GM03348 (cell line): ENCODE data around the gene RGS19.
"Not testable (repeated sequence)": the region's sequence is repeated elsewhere in the genome, so short reads cannot be mapped to it uniquely, and the experiment has no call there.

ENCODE experiments used
- DNase-seq: peaks from one replicate; pipeline ENCODE4 v3.0.0; 2012; ENCODE audit warnings: low spot score

The RGS19 gene, protein sequence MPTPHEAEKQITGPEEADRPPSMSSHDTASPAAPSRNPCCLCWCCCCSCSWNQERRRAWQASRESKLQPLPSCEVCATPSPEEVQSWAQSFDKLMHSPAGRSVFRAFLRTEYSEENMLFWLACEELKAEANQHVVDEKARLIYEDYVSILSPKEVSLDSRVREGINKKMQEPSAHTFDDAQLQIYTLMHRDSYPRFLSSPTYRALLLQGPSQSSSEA

DNA sequence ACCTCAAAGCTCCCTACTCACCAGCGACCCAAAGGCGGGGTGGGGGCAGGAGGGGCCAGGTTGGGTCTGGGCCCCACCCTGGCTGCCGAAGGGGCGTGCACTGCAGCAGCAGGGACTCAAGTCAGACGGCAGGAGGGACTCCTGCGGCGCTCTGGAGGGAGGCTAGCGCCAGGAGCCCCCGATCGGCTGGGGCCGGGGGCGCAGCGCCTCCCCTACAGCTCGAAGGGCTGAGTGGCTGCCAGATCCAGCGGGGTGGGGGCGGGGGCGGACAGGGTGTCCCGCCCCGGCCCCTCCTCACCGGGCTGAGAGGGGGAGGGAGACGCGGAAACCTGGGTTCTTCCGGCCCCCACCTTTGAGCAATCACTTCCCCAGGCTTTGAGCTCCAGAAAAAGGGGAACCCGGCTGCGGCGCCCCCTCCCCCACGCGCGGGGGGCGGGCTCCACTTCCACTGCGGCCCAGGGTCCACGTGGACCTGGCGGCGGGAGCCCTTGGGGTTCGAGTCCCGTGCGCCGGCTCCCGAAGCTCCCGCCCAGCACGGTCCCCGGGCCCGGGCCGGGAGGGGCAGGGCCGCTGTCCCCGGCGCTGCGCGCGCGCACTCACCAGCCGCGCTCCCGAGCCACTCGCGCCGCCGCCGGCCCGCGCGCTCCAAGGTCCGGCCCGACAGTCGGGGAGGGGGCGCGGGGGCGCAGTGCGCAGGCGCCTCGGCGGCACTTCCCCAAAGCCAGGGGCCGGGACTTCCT, at the start of gene RGS19:
RGS19 (minus strand) TSS at position 246 of the 740 bp plus-strand sequence. CDS start 2,632 bp downstream, outside the sequence.
- DNase-seq = peak; percentile 96

DNA sequence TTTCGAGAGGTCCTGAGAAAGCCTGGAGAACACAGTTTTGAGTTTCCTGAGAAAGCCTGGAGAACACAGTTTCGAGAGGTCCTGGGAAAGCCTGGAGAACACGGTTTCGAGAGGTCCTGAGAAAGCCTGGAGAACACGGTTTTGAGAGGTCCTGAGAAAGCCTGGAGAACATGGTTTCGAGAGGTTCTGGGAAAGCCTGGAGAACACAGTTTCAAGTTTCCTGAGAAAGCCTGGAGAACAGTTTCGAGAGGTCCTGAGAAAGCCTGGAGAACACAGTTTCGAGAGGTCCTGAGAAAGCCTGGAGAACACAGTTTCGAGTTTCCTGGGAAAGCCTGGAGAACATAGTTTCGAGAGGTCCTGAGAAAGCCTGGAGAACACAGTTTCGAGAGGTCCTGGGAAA, 44.2 kb upstream of the RGS19 start:
- not testable (repeated sequence) for DNase-seq

DNA sequence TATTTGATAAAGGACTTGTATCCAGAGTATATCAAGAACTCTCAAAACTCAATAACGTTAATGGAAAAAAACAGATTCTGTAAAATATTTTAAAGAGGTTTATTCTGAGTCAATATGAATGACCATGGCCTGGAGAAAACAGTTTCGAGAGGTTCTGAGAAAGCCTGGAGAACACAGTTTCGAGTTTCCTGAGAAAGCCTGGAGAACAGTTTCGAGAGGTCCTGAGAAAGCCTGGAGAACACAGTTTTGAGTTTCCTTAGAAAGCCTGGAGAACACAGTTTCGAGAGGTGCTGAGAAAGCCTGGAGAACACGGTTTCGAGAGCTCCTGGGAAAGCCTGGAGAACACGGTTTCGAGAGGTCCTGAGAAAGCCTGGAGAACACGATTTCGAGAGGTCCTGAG, 43.6 kb upstream of the RGS19 start:
- DNase-seq = not testable (repeated sequence)

DNA sequence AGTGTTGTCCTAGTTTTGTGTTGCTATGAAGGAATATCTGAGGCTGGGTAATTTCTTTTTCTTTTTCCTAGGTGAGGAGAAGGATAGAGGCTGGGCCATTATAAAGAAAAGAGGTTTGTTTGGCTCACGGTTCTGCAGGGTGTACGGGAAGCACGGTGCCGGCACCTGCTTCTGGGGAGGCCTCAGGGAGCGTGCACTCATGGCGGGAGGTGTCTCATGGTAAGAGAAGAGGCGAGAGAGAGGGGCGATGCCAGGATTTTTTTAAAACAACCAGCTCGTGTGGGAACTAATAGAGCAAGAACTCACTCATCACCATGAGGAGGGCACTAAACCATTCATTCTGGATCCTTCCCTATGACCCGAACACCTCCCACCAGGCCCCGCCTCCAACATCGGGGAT, 42.3 kb upstream of the RGS19 start:
- no peak for DNase-seq

DNA sequence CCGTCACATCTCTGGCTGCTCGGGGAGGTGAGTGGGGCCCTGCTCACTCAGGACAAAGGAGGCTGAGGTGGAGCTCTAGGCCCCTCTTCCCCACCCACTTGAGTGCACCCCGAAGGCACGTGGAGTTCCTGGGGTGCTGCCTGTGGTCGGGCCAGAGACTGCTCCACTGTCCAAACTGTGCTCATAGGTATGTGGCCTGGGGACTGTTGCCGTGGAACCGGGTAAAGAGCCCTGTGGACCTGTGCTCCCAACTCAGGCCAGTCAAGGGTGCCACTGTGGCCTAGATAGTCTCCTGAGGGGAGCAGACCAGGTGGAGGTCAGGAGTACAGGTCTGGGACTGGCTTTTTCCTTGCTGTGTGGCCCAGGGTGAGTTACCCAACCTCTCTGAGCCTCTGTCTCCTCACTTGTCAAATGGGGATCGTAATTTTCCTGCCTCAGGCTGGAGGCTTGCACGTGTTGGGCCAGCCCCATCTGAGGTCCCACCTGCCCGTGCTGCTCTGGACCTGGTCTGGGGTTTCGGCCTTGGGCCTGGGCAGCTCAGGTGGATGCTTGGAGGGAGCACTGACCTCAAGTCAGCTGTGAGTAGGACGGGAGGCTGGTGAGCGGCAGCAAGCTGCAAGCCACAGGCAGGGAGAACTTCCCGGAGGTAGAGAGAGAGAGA, 40.5 kb upstream of the RGS19 start:
- no peak for DNase-seq

DNA sequence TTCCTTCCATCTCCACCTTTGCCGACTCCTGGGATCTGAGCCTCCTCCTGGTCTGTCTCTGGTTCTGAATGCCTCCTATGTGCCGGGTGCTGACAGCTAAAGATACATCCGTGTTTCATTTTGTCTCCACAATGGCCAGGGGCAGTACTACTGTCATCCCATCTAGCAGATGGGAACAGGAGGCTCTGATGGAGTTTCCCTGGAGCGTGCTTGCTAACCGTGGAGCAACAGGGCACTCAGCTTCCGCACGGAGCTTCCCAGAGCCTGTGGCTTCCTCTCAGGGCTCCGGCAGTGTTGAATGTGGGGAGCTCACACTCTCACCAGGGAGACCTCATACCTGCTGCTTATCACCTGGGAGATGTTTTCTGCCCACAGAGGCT, 40.0 kb upstream of the RGS19 start:
- DNase-seq = no peak

DNA sequence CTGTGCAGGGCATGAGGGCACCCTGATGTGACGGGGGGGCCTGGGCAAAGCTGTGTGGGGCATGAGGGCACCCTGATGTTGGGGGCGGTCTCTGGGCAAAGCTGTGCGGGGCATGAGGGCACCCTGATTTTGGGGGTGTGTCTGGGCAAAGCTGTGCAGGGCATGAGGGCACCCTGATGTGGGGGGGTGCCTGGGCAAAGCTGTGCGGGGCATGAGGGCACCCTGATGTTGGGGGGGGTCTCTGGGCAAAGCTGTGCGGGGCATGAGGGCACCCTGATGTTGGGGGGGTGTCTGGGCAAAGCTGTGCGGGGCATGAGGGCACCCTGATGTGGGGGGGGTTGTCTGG, 38.1 kb upstream of the RGS19 start:
- DNase-seq = not testable (repeated sequence)

DNA sequence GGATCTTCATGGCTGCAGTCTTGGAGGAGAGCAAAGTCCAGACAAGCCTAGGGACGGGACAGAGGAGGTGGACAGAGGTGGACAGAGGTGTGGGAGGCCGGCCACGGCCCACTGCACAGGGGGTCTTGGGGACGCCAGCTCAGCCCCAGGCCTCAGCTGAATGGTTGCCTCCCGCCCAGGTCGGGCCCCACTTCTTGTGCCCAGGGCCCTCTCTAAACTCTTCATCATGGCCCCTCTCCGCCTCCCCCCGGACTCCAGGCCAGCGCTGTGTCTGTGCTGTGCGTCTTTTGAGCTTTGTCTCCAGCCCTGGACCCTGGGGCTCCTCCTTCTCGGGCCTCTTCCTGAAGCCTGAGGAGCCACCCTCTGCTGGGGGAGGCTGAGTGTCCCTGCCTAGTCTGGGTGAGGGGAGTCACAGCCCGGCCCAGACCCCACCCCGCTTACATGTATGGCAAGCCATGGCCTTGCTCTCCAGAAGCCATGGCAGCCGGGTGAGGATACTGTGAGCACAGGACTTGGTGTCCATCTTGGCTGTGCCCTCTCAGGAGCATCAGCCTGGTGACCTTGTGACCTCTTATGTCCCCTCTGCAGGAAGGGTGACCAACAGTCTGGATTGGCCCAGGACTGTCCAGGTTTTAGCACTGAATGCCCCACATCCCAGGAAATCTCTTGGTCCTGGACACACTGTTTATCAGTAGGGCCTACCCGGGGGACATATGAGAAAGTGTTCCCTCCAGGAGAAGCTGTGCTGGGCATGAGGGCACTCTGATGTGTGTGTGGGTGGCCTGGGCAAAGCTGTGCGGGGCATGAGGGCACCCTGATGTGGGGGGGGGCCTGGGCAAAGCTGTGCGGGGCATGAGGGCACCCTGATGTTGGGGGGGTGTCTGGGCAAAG, 37.5 kb upstream of the RGS19 start:
- no peak for DNase-seq

DNA sequence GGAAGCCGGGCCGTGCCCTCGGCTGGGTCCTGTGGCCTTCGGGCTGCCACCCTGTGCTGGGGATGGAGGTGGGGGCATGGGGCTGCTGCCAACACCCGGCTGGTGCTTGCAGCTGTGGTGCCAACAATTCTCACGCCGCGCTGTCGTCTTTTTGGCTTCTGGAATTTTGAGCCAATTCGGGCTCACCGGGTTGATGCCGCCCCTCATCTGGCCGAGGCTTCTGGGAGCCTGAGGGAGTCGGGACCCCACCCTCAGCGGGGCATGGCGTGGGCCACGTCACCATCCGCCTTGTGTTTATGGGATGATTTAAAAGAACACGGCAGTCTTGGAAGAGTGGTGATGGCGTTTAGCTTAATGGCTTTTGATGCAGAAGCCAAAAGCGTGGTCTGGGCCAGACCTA, 36.7 kb upstream of the RGS19 start:
- DNase-seq = no peak

DNA sequence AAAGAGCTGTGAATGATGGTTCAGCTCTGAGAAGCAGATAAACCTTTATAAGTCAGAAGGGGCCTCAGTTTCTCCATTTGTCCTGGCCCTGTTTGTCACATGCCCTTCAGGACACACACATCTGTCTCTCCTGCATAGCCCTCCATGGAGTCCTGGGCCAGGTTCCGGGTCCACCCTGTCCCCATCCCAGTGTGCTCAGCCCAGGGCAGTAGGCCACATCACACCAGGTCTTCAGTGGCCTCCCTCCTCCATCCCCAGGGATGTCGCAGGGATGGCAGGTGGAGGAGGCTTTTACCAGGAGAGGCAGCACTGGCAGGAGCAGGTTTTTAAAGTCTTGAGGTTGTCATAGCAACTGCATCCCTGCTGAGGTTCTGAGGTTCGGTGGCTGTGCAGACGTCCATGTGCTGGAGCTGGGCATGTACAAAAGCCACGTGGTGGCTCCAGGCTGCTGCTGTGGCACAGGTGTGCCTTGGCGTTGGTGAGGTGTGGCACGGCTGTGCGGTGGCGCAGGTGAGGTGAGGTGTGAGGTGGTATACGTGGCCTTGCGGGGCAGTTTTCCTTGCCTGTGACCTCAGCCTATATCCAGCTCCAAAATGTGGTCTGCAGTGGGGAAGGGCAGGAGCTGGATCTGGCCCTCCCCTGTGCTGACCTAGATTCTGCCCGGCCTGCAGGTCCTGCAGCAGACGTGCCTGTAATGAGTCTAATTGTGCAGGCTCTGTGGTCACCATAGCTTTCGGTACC, 36.0 kb upstream of the RGS19 start:
- DNase-seq = no peak

DNA sequence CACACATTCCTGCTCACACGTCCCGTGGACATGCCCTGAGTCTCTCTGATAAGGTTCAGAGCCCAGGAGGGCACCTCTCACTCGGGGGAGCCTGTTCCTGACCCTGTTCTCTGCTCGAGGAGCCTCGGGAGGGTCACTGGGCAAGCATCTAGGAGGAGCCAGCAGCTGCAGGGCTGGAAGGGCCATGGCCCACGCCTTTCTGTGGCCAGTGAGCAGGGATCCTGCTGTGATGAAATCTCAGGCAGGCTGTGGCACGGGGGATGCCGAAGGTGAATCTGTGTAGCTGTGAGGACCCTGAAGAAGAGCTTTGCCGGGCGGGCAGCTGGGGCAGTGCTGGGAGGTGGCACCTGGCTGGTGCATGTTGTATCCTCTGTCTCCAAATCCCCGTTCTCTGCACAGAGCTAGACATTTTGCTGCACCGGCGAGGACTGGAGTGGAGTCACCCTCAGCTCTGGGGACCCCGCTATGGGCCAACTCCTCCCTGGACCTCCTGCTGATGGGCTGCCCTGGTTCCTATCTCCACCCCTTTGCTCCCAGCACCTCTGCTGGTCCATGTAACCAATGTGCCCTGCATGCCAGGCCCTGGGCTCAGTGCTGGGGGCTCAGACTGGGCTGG, 35.1 kb upstream of the RGS19 start:
- no peak for DNase-seq

DNA sequence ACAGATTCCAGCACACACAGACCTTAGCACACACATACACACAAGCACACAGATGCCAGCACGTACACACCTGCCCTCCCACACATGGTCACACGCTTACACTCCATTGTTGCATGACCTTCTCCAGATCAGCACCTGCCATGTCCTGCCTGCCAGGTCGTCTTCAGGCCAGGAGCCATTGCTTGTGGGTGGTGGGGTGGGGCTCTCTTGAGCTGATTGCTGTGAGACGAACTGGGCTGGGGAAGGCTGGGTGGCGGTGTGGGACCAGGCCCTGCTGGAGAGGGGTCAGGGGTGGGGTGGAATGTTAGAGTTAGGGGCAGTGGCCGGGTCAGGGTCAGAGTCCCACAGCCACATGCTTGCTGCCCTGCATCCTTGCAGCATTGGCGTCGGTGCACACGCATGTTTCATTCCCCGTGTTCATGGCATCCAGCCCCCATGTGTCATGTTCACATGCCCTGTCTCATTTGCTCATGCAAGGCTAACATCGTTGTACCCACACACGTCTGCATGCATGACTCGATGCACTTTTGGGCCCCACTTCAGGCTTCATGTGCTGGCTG, 34.6 kb upstream of the RGS19 start:
- no peak for DNase-seq

DNA sequence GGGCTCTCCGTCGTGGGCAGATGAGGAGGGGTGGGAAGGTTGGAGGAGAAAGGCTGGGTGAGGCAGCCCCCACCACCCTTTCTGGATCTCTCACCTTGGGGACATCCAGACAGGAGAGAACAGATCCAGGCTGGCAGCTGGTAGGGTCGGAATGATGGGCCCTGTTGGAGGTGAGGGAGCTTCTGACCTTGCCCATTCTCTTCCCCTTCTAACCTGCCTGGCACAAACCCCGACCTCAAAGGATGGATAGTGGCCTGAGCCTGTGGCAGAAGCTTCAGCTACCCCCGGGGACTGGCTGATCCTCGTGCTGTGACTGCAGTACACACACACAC, 34.1 kb upstream of the RGS19 start:
- no peak for DNase-seq

DNA sequence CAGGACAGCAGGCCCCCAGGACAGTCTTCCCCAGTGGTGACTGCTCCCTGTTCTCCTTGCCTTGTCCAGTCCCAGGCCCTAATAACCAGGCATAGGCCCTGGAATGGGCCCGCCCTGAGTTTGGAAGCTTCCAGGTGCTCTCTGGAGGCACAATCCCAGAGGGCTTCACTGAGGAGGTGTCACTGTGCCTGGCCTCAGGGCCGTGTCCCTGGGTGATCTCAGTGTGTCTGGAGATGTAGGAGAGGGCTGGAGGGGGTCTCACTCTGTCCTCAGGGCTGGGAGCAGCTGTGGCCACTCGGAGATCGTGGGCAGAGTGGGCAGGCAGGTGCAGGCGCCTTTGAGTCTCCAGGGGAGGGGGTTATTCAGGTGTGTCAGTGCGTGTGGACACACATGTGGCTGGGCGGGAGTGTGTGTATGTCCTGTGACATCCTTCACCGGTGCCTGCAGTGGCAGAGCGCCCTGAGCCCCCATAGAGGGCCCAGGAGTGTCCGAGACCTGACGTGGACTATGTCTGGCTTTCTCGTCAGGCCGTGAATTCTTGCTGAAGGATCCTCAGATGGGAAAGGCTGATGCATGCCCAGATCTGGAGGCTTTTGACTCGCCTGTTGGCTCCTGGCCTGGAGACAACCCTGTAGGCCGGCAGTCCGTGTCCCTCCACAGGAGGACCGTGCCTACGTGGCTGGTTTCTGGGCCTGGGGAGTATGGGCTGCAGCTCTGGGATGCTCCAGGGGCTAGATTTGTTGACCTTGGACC, 33.5 kb upstream of the RGS19 start:
- DNase-seq = no peak

DNA sequence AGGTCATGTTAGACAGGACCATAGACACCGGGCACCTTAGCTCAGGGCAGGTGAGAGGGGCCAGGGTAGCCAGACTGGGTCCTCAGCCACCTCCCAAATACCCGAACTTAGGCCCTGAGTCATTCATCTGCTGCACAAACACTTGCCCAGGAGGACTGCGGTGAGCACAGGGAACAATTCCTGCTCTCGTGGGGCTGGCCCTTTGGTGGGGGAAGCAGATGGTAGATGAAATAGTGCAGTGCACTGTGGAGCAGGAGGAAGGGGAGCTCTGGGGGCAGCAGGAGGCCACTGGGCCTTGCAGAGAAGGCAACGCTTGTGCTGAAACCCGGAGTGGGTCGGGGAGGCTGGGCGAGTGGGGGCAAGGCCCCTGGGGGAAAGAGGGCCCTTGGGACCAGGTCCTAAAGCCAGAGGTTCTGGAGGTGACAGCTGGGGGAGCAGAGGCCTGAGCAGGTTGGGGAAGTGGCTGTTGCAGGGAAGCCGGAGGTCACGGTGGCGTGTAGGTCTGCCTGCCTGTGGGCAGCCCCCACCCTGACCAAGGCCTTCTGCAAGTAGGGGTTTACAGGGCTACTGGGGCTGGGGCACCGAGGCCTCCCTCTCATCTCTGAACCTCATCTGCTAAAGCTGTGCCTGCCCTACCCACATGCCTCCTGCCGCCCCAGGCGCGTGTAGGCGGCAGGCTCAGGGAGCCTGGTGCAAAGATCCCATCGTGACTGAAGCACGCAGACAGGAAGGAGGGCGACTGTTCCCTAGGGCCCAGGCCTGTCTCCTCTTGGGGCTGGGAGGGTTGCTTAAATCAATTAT, 32.7 kb upstream of the RGS19 start:
- no peak for DNase-seq

DNA sequence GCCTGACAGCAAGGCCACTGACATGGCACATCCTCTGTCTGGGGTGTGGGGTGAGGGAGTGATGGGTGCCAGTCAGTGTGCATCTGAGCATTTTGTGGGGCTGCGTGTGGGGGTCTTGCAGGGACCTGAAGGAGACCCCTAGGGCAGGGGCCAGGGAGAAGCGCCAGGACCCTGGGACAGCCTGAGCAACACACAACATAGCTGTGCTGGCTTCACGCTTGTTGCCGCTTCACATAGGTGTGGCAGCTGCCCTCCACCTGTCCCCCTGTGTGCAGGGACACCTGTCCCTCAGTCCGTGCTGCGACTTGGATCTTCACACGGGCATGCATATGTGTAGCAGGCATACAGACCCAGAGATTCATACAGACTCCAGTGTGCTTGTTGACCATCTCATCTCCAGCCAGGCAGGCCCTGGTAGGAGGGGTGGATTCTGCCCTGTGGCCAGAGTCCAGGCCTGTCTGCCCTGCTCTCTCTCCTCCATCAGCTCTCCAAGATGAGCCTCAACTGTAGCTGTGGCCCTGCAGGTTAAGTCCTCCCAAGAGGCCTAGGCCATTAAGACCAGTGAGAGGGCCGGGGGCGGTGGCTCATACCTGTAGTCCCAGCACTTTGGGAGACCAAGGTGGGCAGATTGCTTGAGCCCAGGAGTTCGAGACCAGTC, 31.2 kb upstream of the RGS19 start:
- DNase-seq = no peak

DNA sequence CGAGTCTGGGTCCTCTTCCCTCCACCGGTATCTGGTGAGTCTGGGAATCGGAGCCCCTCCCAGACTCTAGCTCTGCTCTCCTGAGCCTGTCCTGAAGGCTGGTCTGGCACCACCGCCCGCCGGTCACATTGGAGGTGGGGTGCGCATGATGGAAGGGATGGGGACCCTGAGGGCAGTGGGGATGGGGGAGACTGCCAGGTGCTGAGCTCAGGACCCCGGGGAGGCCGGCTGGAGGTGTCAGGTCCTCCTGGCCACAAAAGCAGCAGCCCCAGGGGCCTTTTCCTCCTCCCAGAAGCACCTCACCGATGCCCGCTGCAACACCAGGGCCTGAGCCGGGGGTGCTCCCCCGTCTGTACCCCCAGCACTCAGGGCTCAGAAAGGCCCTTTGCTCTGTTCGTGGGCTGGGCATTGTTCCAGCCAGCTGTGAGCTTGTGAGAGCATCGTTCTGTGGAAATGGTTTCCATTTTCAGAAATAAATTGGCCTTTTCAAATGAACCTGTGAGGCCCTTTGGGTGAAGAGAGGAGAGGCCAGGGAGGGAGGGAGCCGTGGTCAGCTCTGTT, 30.6 kb upstream of the RGS19 start:
- no peak for DNase-seq
